Hematopoietic multipotent progenitor cell treated with erythropoietin and hydrocortisone succinate and interleukin-3 and kit ligand, for 17 days (in vitro differentiated cells): Measurements from ENCODE around the gene B3GLCT.
A peak's percentile ranks its signal among the peaks of the same experiment; 100 is the strongest.
"Not testable (repeated sequence)": the region's sequence is repeated elsewhere in the genome, so short reads cannot be mapped to it uniquely, and the experiment has no call there.

Source experiments
- DNase-seq: peaks from one replicate; pipeline ENCODE4 v3.0.0-alpha.2; 2015; ENCODE audit warnings: low spot score

The B3GLCT gene

GRCh38 chr13:31184451-31184850 lies 15.3 kb upstream of the B3GLCT start:
- DNase-seq: no peak

GRCh38 chr13:31184981-31185645 lies 14.7 kb upstream of the B3GLCT start:
- DNase-seq: no peak

- no peak for DNase-seq
Observed at GRCh38 chr13:31191748-31192147, 8.0 kb upstream of the B3GLCT start.

GRCh38 chr13:31192306-31192705 lies 7.5 kb upstream of the B3GLCT start:
- DNase-seq: no peak

- no peak for DNase-seq
Observed at GRCh38 chr13:31195616-31196015, 4.2 kb upstream of the B3GLCT start.

- no peak for DNase-seq
Observed at GRCh38 chr13:31196992-31197391, 2.8 kb upstream of the B3GLCT start.

GRCh38 chr13:31198519-31198918 lies 1.3 kb upstream of the B3GLCT start:
- no peak for DNase-seq

- DNase-seq: no peak
Observed at GRCh38 chr13:31199527-31199848, 287 bp upstream of the B3GLCT start.

GRCh38 chr13:31200637-31200971 lies 829 bp downstream of the B3GLCT start:
- no peak for DNase-seq

- DNase-seq: peak; percentile 48
Observed at GRCh38 chr13:31201341-31202031, 1.7 kb downstream of the B3GLCT start.

GRCh38 chr13:31204592-31204991 lies 4.8 kb downstream of the B3GLCT start:
- peak; percentile 89 for DNase-seq

GRCh38 chr13:31207661-31208552 lies 8.1 kb downstream of the B3GLCT start:
- DNase-seq: peak; percentile 26

GRCh38 chr13:31208559-31209122 lies 8.9 kb downstream of the B3GLCT start:
- no peak for DNase-seq

- DNase-seq: peak; percentile 89
Observed at GRCh38 chr13:31209172-31209840, 9.5 kb downstream of the B3GLCT start.

GRCh38 chr13:31209841-31210210 lies 10.1 kb downstream of the B3GLCT start:
- DNase-seq: no peak

- no peak for DNase-seq
Observed at GRCh38 chr13:31213651-31214289, 14.0 kb downstream of the B3GLCT start.

GRCh38 chr13:31214435-31214834 lies 14.7 kb downstream of the B3GLCT start:
- no peak for DNase-seq

- DNase-seq: not testable (repeated sequence)
Observed at GRCh38 chr13:31216916-31217315, 17.1 kb downstream of the B3GLCT start.

GRCh38 chr13:31219909-31220598 lies 20.3 kb downstream of the B3GLCT start:
- DNase-seq: no peak

GRCh38 chr13:31221057-31221456 lies 21.3 kb downstream of the B3GLCT start:
- no peak for DNase-seq

GRCh38 chr13:31223215-31223614 lies 23.4 kb downstream of the B3GLCT start:
- no peak for DNase-seq
